Mesodermal cell (in vitro differentiated cells): ENCODE measurements around the gene SERPINB6.
"Not testable (repeated sequence)": the region's sequence is repeated elsewhere in the genome, so short reads cannot be mapped to it uniquely, and the experiment has no call there.

Experiments used
- H3K27ac ChIP-seq: 2 replicates; pipeline ENCODE4 v1.7.0; 2013; ENCODE audit warnings: mild to moderate bottlenecking, low read depth, low read length, moderate library complexity; ENCODE audit not compliant: severe bottlenecking
- H3K36me3 ChIP-seq: 2 replicates; pipeline ENCODE4 v1.7.1; 2013; ENCODE audit warnings: mild to moderate bottlenecking, low read length, moderate library complexity; ENCODE audit not compliant: control insufficient read depth, insufficient read depth
- H3K4me1 ChIP-seq: one replicate; pipeline ENCODE4 v1.7.1; 2013; ENCODE audit warnings: mild to moderate bottlenecking, low read length; ENCODE audit not compliant: insufficient read depth, control insufficient read depth, poor library complexity, severe bottlenecking
- H3K4me3 ChIP-seq: 2 replicates; pipeline ENCODE4 v1.7.0; 2013; ENCODE audit warnings: low read length, control low read depth, mild to moderate bottlenecking; ENCODE audit not compliant: insufficient read depth, poor library complexity, severe bottlenecking; ENCODE audit errors: extremely low read depth
- H3K9me3 ChIP-seq: 2 replicates; pipeline ENCODE4 v1.7.1; 2013; ENCODE audit warnings: mild to moderate bottlenecking, low read length, moderate library complexity; ENCODE audit not compliant: control insufficient read depth
- WGBS, 2 experiments: methylation state at CpG; one replicate each; pipeline ENCODE4 v1.1.5; 2013; ENCODE audit warnings: missing lambda C conversion rate in 2 of 2; ENCODE audit not compliant: insufficient coverage in 2 of 2; 5-methylcytosine and 5-hydroxymethylcytosine counted together

Gene SERPINB6

GRCh38 chr6:2937627-2938003, 33.8 kb downstream of the SERPINB6 start:
- Histone ChIP-seq H3K4me3 (no peak overlapping the region), H3K36me3 (no peaks in the 10 kb centered on the region), H3K27ac (no peak overlapping the region), H3K4me1 (peaks cover 4% of the 10 kb centered on the region), H3K9me3 (no peaks in the 10 kb centered on the region)
- WGBS, 2 experiments, result 98 to 100% methylated on average over 3 of the region's 3 CpGs

- WGBS, 2 experiments, result 96 to 98% methylated on average over 42 to 44 of the region's 44 CpGs
- H3K4me1 ChIP-seq, result peaks cover 4% of the 10 kb centered on the region
Observed at GRCh38 chr6:2935566-2936291, 35.6 kb downstream of the SERPINB6 start.

GRCh38 chr6:2934057-2934456, 37.3 kb downstream of the SERPINB6 start:
- H3K4me3 ChIP-seq, result no peak overlapping the region
- H3K4me1 ChIP-seq, result peaks cover 4% of the 10 kb centered on the region
- H3K36me3 ChIP-seq, result no peaks in the 10 kb centered on the region
- WGBS, 2 experiments, result no CpG with 5 or more reads among the region's 1 CpG
- peaks cover 3% of the 10 kb centered on the region for H3K9me3 ChIP-seq
- H3K27ac ChIP-seq, result no peak overlapping the region

More at GRCh38 chr6:2935566-2936291, 35.6 kb downstream of the SERPINB6 start:
- no peaks in the 10 kb centered on the region for H3K36me3 ChIP-seq
- no peaks in the 10 kb centered on the region for H3K9me3 ChIP-seq
- no peak overlapping the region for H3K4me3 ChIP-seq
- no peak overlapping the region for H3K27ac ChIP-seq

- not testable (repeated sequence) for H3K4me1 ChIP-seq, H3K4me3 ChIP-seq, H3K27ac ChIP-seq, H3K36me3 ChIP-seq
- 88 to 97% methylated on average over 9 to 11 of the region's 11 CpGs for WGBS, 2 experiments
- peaks cover 10% of the 10 kb centered on the region for H3K9me3 ChIP-seq
Observed at GRCh38 chr6:2932911-2933310, 38.5 kb downstream of the SERPINB6 start.

GRCh38 chr6:2931970-2932748, 39.2 kb downstream of the SERPINB6 start:
- H3K9me3 ChIP-seq, result peaks cover 10% of the 10 kb centered on the region
- no peak overlapping the region for H3K27ac ChIP-seq
- no peak overlapping the region for H3K4me3 ChIP-seq
- peaks cover 4% of the 10 kb centered on the region for H3K4me1 ChIP-seq
- H3K36me3 ChIP-seq, result no peaks in the 10 kb centered on the region
- WGBS, 2 experiments, result 6 to 34% methylated on average over 6 to 9 of the region's 11 CpGs

- Histone ChIP-seq H3K36me3 (no peaks in the 10 kb centered on the region), H3K4me3 (no peak overlapping the region), H3K27ac (no peak overlapping the region), H3K4me1 (peaks cover 11% of the 10 kb centered on the region), H3K9me3 (peaks cover 10% of the 10 kb centered on the region)
- 37 to 49% methylated on average over 4 to 8 of the region's 8 CpGs for WGBS, 2 experiments
Observed at GRCh38 chr6:2931055-2931454, 40.3 kb downstream of the SERPINB6 start.

- Histone ChIP-seq H3K4me1 (peaks cover 11% of the 10 kb centered on the region), H3K9me3 (peaks cover 10% of the 10 kb centered on the region)
- not testable (repeated sequence) for H3K36me3 ChIP-seq, H3K27ac ChIP-seq, H3K4me3 ChIP-seq
- WGBS, 2 experiments, result 51 to 52% methylated on average over 6 to 11 of the region's 13 CpGs
Observed at GRCh38 chr6:2927931-2928330, 43.4 kb downstream of the SERPINB6 start.

- H3K36me3 ChIP-seq, H3K4me1 ChIP-seq, H3K4me3 ChIP-seq: not testable (repeated sequence)
- Histone ChIP-seq H3K9me3 (peaks cover 10% of the 10 kb centered on the region), H3K27ac (peak overlapping the region; percentile 72)
- WGBS, 2 experiments, result 30 to 37% methylated on average over 2 to 8 of the region's 13 CpGs
Observed at GRCh38 chr6:2925842-2926747, 45.3 kb downstream of the SERPINB6 start.

GRCh38 chr6:2921520-2922115, 49.7 kb downstream of the SERPINB6 start:
- WGBS, 2 experiments, result 76 to 92% methylated on average over 3 to 4 of the region's 4 CpGs
- no peaks in the 10 kb centered on the region for H3K36me3 ChIP-seq
- no peak overlapping the region for H3K4me3 ChIP-seq
- no peaks in the 10 kb centered on the region for H3K9me3 ChIP-seq
- no peak overlapping the region for H3K27ac ChIP-seq
- peaks cover 6% of the 10 kb centered on the region for H3K4me1 ChIP-seq

- no peak overlapping the region for H3K27ac ChIP-seq
- WGBS, 2 experiments, result 86 to 93% methylated on average over 9 to 14 of the region's 14 CpGs
- H3K4me1 ChIP-seq, result no peaks in the 10 kb centered on the region
- no peaks in the 10 kb centered on the region for H3K36me3 ChIP-seq
- no peak overlapping the region for H3K4me3 ChIP-seq
- no peaks in the 10 kb centered on the region for H3K9me3 ChIP-seq
Observed at GRCh38 chr6:2920671-2921112, 50.7 kb downstream of the SERPINB6 start.
